A673 (cell line): ENCODE results near the gene TMEM236.

Experiments used
- EZH2 ChIP-seq: fragments of 200-600 bp; sonication (generic); IDR thresholded peaks from 2 replicates; pipeline ENCODE4 v1.6.1; 2017; ENCODE audit warnings: borderline replicate concordance, low read depth, mild to moderate bottlenecking, mixed read lengths, antibody characterized with exemption, low read length; ENCODE audit not compliant: poor library complexity, severe bottlenecking
- TF ChIP-seq, protein P1 (sequence below): fragments of 300-800, 200-600 bp; sonication (generic); conservative IDR thresholded peaks from 2 replicates; pipeline ENCODE4 v1.5.1; 2017; ENCODE audit warnings: low read depth, mild to moderate bottlenecking, antibody characterized with exemption, low read length, moderate library complexity, mixed read lengths

DNA sequence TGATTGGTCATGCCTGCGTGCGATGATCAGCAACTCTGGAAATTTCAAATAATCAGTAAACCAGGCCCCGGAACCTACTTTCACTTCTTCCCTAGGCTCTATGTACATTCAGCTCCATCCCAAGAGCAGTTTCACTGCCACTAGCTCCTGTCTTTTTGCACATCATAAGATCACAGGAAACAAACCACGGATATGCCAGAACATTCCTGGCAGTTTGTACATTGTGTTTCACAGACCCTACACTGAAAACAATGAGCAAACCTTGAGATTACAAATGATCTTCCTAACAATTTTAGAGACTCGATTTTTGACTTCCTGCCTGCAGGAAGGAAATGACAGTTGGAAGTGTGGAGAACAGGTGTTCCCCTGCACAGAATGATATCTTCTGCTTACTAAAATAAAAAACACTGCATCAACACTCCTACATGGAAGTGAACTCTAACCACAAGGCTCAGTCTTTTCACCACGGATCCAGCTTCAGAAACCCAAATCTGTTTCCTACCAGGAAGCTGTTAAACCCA, 7.6 kb upstream of the TMEM236 start:
- TF ChIP-seq, protein P1, sequence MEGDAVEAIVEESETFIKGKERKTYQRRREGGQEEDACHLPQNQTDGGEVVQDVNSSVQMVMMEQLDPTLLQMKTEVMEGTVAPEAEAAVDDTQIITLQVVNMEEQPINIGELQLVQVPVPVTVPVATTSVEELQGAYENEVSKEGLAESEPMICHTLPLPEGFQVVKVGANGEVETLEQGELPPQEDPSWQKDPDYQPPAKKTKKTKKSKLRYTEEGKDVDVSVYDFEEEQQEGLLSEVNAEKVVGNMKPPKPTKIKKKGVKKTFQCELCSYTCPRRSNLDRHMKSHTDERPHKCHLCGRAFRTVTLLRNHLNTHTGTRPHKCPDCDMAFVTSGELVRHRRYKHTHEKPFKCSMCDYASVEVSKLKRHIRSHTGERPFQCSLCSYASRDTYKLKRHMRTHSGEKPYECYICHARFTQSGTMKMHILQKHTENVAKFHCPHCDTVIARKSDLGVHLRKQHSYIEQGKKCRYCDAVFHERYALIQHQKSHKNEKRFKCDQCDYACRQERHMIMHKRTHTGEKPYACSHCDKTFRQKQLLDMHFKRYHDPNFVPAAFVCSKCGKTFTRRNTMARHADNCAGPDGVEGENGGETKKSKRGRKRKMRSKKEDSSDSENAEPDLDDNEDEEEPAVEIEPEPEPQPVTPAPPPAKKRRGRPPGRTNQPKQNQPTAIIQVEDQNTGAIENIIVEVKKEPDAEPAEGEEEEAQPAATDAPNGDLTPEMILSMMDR: no peak
- no peak for TF ChIP-seq EZH2
